Measurements from ENCODE around the gene TBC1D10B.

DNA sequence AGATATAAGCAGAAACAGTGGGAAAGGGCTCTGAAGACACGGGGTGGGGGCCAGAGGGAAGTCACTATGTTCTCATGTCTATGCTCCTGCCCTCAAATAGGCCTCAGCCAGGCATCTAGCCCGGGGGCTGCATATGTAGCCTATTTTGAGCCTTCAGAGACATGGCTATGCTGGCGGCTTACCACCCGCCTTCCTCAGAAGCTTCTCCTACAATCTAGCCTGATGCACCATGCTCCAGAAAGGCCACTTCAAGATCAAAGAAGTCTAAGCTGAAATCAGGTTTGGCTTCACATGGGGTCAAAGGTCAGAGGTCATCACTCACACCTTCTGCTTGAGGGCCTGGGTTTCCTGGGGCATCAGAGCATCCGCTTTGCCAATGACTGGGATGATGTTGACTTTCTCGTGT, 10.5 kb upstream of the TBC1D10B start:
- TF ChIP-seq SMARCB1 (IDR thresholded peaks at IDR 0.05; ENCODE audit: insufficient read length, low read depth) = no peak
- TF ChIP-seq, protein P1, sequence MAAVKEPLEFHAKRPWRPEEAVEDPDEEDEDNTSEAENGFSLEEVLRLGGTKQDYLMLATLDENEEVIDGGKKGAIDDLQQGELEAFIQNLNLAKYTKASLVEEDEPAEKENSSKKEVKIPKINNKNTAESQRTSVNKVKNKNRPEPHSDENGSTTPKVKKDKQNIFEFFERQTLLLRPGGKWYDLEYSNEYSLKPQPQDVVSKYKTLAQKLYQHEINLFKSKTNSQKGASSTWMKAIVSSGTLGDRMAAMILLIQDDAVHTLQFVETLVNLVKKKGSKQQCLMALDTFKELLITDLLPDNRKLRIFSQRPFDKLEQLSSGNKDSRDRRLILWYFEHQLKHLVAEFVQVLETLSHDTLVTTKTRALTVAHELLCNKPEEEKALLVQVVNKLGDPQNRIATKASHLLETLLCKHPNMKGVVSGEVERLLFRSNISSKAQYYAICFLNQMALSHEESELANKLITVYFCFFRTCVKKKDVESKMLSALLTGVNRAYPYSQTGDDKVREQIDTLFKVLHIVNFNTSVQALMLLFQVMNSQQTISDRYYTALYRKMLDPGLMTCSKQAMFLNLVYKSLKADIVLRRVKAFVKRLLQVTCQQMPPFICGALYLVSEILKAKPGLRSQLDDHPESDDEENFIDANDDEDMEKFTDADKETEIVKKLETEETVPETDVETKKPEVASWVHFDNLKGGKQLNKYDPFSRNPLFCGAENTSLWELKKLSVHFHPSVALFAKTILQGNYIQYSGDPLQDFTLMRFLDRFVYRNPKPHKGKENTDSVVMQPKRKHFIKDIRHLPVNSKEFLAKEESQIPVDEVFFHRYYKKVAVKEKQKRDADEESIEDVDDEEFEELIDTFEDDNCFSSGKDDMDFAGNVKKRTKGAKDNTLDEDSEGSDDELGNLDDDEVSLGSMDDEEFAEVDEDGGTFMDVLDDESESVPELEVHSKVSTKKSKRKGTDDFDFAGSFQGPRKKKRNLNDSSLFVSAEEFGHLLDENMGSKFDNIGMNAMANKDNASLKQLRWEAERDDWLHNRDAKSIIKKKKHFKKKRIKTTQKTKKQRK (IDR thresholded peaks at IDR 0.05; ENCODE audit: borderline replicate concordance, low read depth, low read length) = no peak
- TF ChIP-seq, protein P2, sequence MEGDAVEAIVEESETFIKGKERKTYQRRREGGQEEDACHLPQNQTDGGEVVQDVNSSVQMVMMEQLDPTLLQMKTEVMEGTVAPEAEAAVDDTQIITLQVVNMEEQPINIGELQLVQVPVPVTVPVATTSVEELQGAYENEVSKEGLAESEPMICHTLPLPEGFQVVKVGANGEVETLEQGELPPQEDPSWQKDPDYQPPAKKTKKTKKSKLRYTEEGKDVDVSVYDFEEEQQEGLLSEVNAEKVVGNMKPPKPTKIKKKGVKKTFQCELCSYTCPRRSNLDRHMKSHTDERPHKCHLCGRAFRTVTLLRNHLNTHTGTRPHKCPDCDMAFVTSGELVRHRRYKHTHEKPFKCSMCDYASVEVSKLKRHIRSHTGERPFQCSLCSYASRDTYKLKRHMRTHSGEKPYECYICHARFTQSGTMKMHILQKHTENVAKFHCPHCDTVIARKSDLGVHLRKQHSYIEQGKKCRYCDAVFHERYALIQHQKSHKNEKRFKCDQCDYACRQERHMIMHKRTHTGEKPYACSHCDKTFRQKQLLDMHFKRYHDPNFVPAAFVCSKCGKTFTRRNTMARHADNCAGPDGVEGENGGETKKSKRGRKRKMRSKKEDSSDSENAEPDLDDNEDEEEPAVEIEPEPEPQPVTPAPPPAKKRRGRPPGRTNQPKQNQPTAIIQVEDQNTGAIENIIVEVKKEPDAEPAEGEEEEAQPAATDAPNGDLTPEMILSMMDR (IDR thresholded peaks at IDR 0.05 in 2 of 3, conservative IDR thresholded peaks at IDR 0.05 in 1 of 3; ENCODE audit: insufficient read depth in 2 of 3, low read depth in 1 of 3, low read length in 3 of 3) = no peak
- TF ChIP-seq, protein P3, sequence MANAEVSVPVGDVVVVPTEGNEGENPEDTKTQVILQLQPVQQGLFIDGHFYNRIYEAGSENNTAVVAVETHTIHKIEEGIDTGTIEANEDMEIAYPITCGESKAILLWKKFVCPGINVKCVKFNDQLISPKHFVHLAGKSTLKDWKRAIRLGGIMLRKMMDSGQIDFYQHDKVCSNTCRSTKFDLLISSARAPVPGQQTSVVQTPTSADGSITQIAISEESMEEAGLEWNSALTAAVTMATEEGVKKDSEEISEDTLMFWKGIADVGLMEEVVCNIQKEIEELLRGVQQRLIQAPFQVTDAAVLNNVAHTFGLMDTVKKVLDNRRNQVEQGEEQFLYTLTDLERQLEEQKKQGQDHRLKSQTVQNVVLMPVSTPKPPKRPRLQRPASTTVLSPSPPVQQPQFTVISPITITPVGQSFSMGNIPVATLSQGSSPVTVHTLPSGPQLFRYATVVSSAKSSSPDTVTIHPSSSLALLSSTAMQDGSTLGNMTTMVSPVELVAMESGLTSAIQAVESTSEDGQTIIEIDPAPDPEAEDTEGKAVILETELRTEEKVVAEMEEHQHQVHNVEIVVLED (CRISPR knock-in tag; IDR thresholded peaks at IDR 0.05) = no peak
- TF ChIP-seq SIN3A (IDR thresholded peaks at IDR 0.05; ENCODE audit: borderline replicate concordance in 2 of 2, control insufficient read depth in 1 of 2, low read depth in 2 of 2, low read length in 2 of 2) = no peak
- TF ChIP-seq SPI1 (IDR thresholded peaks at IDR 0.05; ENCODE audit: borderline replicate concordance, low read depth, low read length) = no peak
- TF ChIP-seq ETV5 (CRISPR knock-in tag; IDR thresholded peaks at IDR 0.05; ENCODE audit: low read depth) = no peak
- TF ChIP-seq, protein P4, sequence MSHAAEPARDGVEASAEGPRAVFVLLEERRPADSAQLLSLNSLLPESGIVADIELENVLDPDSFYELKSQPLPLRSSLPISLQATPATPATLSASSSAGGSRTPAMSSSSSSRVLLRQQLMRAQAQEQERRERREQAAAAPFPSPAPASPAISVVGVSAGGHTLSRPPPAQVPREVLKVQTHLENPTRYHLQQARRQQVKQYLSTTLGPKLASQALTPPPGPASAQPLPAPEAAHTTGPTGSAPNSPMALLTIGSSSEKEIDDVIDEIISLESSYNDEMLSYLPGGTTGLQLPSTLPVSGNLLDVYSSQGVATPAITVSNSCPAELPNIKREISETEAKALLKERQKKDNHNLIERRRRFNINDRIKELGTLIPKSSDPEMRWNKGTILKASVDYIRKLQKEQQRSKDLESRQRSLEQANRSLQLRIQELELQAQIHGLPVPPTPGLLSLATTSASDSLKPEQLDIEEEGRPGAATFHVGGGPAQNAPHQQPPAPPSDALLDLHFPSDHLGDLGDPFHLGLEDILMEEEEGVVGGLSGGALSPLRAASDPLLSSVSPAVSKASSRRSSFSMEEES (CRISPR knock-in tag; IDR thresholded peaks at IDR 0.05) = no peak
- TF ChIP-seq OTX1 (CRISPR knock-in tag; IDR thresholded peaks at IDR 0.05) = no peak
- no peak for TF ChIP-seq ZNF174 (CRISPR knock-in tag; IDR thresholded peaks at IDR 0.05)
- TF ChIP-seq, protein P5, sequence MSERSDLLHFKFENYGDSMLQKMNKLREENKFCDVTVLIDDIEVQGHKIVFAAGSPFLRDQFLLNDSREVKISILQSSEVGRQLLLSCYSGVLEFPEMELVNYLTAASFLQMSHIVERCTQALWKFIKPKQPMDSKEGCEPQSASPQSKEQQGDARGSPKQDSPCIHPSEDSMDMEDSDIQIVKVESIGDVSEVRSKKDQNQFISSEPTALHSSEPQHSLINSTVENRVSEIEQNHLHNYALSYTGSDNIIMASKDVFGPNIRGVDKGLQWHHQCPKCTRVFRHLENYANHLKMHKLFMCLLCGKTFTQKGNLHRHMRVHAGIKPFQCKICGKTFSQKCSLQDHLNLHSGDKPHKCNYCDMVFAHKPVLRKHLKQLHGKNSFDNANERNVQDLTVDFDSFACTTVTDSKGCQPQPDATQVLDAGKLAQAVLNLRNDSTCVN (CRISPR knock-in tag; IDR thresholded peaks at IDR 0.05) = no peak
- TF ChIP-seq KLF16 (IDR thresholded peaks at IDR 0.05) = no peak

All from K562 (cell line).